GM23338 (cell line): Measurements from ENCODE around the gene CPAMD8. TPM values are rescaled to one million over a fixed set of nuclear protein-coding genes. Genes with fewer than 3 reads are reported as not detected.

Source experiments
- ATAC-seq: fragments of 200-7000 bp; cut with Tn5 transposase; 3 replicates; pipeline ENCODE4 v1.9.1; 2020
- DNase-seq: peaks from one replicate; pipeline ENCODE4 v3.0.0-alpha.2; 2015; ENCODE audit warnings: low spot score
- H2AFZ ChIP-seq: fragments of 200-600 bp; sonication (generic); 2 replicates; pipeline ENCODE4 v1.8.0; 2016; ENCODE audit warnings: antibody characterized with exemption, mild to moderate bottlenecking, moderate library complexity
- H3F3A ChIP-seq: fragments of 200-600 bp; sonication (generic); replicated peaks from 2 replicates; pipeline ENCODE4 v1.8.0; 2017; ENCODE audit warnings: antibody characterized with exemption, mixed run types, low read depth
- H3K27ac ChIP-seq: fragments of 200-600 bp; sonication (generic); 2 replicates; pipeline ENCODE4 v1.6.1; 2016; ENCODE audit warnings: low read depth
- H3K27me3 ChIP-seq: fragments of 200-600 bp; sonication (generic); 2 replicates; pipeline ENCODE4 v1.8.0; 2016; ENCODE audit warnings: mild to moderate bottlenecking, mixed run types, moderate library complexity; ENCODE audit not compliant: insufficient read depth
- H3K36me3 ChIP-seq: fragments of 200-600 bp; sonication (generic); 2 replicates; pipeline ENCODE4 v1.8.0; 2016; ENCODE audit warnings: mild to moderate bottlenecking; ENCODE audit not compliant: insufficient read depth
- H3K4me1 ChIP-seq: fragments of 200-600 bp; sonication (generic); 2 replicates; pipeline ENCODE4 v1.8.0; 2016; ENCODE audit warnings: mild to moderate bottlenecking, moderate library complexity; ENCODE audit not compliant: insufficient read depth
- H3K4me2 ChIP-seq: fragments of 200-600 bp; sonication (generic); 2 replicates; pipeline ENCODE4 v1.7.1; 2017; ENCODE audit warnings: mixed run types
- H3K4me3 ChIP-seq: fragments of 200-600 bp; sonication (generic); 2 replicates; pipeline ENCODE4 v1.6.1; 2016; ENCODE audit warnings: mixed run types
- H3K79me2 ChIP-seq: fragments of 200-600 bp; sonication (generic); replicated peaks from 2 replicates; pipeline ENCODE4 v1.8.0; 2017; ENCODE audit warnings: mild to moderate bottlenecking; ENCODE audit not compliant: insufficient read depth
- H3K9me2 ChIP-seq: fragments of 200-600 bp; sonication (generic); 2 replicates; pipeline ENCODE4 v1.8.0; 2017; ENCODE audit not compliant: insufficient read depth
- H4K20me1 ChIP-seq: fragments of 200-600 bp; sonication (generic); replicated peaks from 2 replicates; pipeline ENCODE4 v1.8.0; 2017; ENCODE audit warnings: mild to moderate bottlenecking; ENCODE audit not compliant: insufficient read depth
- H3K27ac Mint-ChIP-seq: 2 replicates; pipeline ENCODE4 v1.8.0; 2020; ENCODE audit warnings: inconsistent platforms, mild to moderate bottlenecking, moderate library complexity, mixed read lengths
- H3K27me3 Mint-ChIP-seq: 3 replicates; pipeline ENCODE4 v1.8.0; 2022; ENCODE audit warnings: low read depth, mild to moderate bottlenecking, moderate library complexity, mixed read lengths, inconsistent platforms; ENCODE audit not compliant: insufficient read depth, poor library complexity
- H3K36me3 Mint-ChIP-seq: 3 replicates; pipeline ENCODE4 v1.8.0; 2021; ENCODE audit warnings: low read depth, mild to moderate bottlenecking, inconsistent platforms, moderate library complexity, mixed read lengths
- H3K4me1 Mint-ChIP-seq: 3 replicates; pipeline ENCODE4 v1.8.0; 2020; ENCODE audit warnings: mild to moderate bottlenecking, inconsistent platforms, mixed read lengths
- H3K4me3 Mint-ChIP-seq: 3 replicates; pipeline ENCODE4 v1.8.0; 2021; ENCODE audit warnings: moderate library complexity, mild to moderate bottlenecking, inconsistent platforms, mixed read lengths
- H3K9me3 Mint-ChIP-seq: 3 replicates; pipeline ENCODE4 v1.8.0; 2020; ENCODE audit warnings: moderate library complexity, mild to moderate bottlenecking, inconsistent platforms, mixed read lengths
- CREB1 ChIP-seq: fragments of 250-450 bp; sonication (Bioruptor Pico); IDR thresholded peaks from 2 replicates; pipeline ENCODE4 v1.5.0; 2020; ENCODE audit warnings: low read depth, mild to moderate bottlenecking, moderate library complexity
- EZH2 ChIP-seq: fragments of 200-600 bp; sonication (generic); IDR thresholded peaks from one replicate; pipeline ENCODE4 v1.8.0; 2017; ENCODE audit warnings: antibody characterized with exemption, mild to moderate bottlenecking, low read depth; ENCODE audit not compliant: unreplicated experiment
- EZH2phosphoT487 ChIP-seq: fragments of 200-600 bp; sonication (generic); IDR thresholded peaks from one replicate; pipeline ENCODE4 v1.8.1; 2018; ENCODE audit warnings: antibody characterized with exemption; ENCODE audit not compliant: unreplicated experiment
- JUNB ChIP-seq: IDR thresholded peaks from one replicate; pipeline ENCODE4 v1.6.1; 2016; ENCODE audit warnings: antibody characterized with exemption; ENCODE audit not compliant: unreplicated experiment
- NANOG ChIP-seq: IDR thresholded peaks from 2 replicates; pipeline ENCODE4 v1.6.1; 2016; ENCODE audit warnings: antibody characterized with exemption, borderline replicate concordance
- POLR2AphosphoS5 ChIP-seq: IDR thresholded peaks from 2 replicates; pipeline ENCODE4 v1.6.1; 2016; ENCODE audit warnings: antibody characterized with exemption, low read depth
- STAT1 ChIP-seq: IDR thresholded peaks from one replicate; pipeline ENCODE4 v1.6.1; 2016; ENCODE audit warnings: antibody characterized with exemption; ENCODE audit not compliant: unreplicated experiment
- ZNF114 ChIP-seq: fragments of 250-450 bp; sonication (Bioruptor Pico); IDR thresholded peaks from 2 replicates; pipeline ENCODE4 v1.5.0; 2020; ENCODE audit warnings: mild to moderate bottlenecking, moderate library complexity
- ZNF331 ChIP-seq: fragments of 250-450 bp; sonication (Bioruptor Pico); IDR thresholded peaks from 2 replicates; pipeline ENCODE4 v1.5.0; 2020; ENCODE audit warnings: low read depth, mild to moderate bottlenecking, moderate library complexity
- polyA plus RNA-seq: library from polyadenylated mRNA; unstranded; fragments of >200 nt; fragmentation: Nextera tagmentation; extraction: Ambion mirVana; gene quantifications from 2 replicates; pipeline ENCODE4 v1.2.1, GENCODE V29; 2016
- total RNA-seq: library from RNA; depleted of rRNA; stranded (reverse); fragments of >200 nt; shearing (Covaris generic); gene quantifications from 2 replicates; pipeline ENCODE4 v1.2.3, GENCODE V29; 2014
- TF ChIP-seq, protein P1 (sequence below): IDR thresholded peaks from one replicate; pipeline ENCODE4 v1.6.1; 2018; ENCODE audit warnings: antibody characterized with exemption; ENCODE audit not compliant: unreplicated experiment
- TF ChIP-seq, protein P2 (sequence below), 2 experiments: fragments of 200-600 bp in 1 of 2; sonication (generic) in 1 of 2; conservative IDR thresholded peaks; 2 replicates each; pipeline versions ENCODE4 v1.5.1 to v1.6.1; 2016 to 2017; ENCODE audit warnings: antibody characterized with exemption in 2 of 2, low read depth in 2 of 2, mild to moderate bottlenecking in 2 of 2, moderate library complexity in 1 of 2
- TF ChIP-seq, protein P3 (sequence below): fragments of 250-450 bp; sonication (Bioruptor Pico); IDR thresholded peaks from 2 replicates; pipeline ENCODE4 v1.5.0; 2020; ENCODE audit warnings: mild to moderate bottlenecking, moderate library complexity
- TF ChIP-seq, protein P4 (sequence below): IDR thresholded peaks from 2 replicates; pipeline ENCODE4 v1.6.1; 2016; ENCODE audit warnings: antibody characterized with exemption

The CPAMD8 gene
- total and polyA plus RNA-seq, 2 experiments from 2014 or later, result 4.4 to 11.8 TPM

DNA sequence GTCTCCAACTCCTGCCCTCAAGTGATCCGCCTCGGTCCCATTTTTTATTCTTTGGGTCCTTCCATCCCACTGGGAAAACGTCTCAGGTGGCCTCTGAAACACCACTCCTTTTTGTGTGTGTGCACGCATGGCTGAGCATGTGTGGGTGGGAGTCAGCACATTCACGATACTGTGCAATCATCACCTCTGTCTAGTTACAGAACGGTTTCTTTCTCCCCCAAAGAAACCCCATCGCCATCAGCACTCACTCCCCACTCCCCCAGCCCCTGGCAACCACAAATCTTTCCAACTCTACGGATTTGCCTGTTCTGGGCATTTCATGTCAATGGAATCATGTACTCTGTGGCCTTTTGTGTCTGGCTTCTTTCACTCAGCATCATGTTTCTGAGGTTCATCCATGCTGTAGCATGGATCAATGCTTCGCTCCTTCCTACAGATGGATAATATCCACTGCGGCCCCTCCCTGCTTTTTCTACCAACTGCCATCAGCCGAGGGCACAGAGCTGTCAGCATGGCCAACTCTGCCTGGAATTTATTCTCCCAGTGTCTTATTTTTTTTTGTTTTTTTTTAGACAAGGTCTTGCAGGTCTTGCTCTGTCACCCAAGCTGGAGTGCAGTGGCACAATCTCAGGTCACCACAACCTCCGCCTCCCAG, 128.1 kb downstream of the CPAMD8 start:
- no peaks in the 10 kb centered on the region for H3K36me3 Mint-ChIP-seq
- peaks cover 5% of the 10 kb centered on the region; the same call in 1 of the 3 replicates for H3K4me1 Mint-ChIP-seq
- Histone ChIP-seq H4K20me1 (no peaks in the 10 kb centered on the region), H3K4me2 (peak overlapping the region; percentile 88; the same call in 1 of the 2 replicates), H2AFZ (no peak overlapping the region), H3K4me3 (peak overlapping the region; percentile 84; the same call in 1 of the 2 replicates), H3K4me1 (peaks cover 3% of the 10 kb centered on the region; the same call in 1 of the 2 replicates), H3K27me3 (peaks cover 16% of the 10 kb centered on the region), H3K27ac (no peak overlapping the region), H3F3A (no peaks in the 10 kb centered on the region), H3K9me2 (no peaks in the 10 kb centered on the region), H3K36me3 (no peaks in the 10 kb centered on the region), H3K79me2 (no peaks in the 10 kb centered on the region)
- DNase-seq (no peak), ATAC-seq (no peak)
- TF ChIP-seq EZH2 (no peak), STAT1 (no peak), CREB1 (CRISPR knock-in tag) (no peak), NANOG (no peak), EZH2phosphoT487 (no peak), ZNF331 (CRISPR knock-in tag) (no peak), POLR2AphosphoS5 (no peak), JUNB (no peak), ZNF114 (no peak)
- TF ChIP-seq, protein P1, sequence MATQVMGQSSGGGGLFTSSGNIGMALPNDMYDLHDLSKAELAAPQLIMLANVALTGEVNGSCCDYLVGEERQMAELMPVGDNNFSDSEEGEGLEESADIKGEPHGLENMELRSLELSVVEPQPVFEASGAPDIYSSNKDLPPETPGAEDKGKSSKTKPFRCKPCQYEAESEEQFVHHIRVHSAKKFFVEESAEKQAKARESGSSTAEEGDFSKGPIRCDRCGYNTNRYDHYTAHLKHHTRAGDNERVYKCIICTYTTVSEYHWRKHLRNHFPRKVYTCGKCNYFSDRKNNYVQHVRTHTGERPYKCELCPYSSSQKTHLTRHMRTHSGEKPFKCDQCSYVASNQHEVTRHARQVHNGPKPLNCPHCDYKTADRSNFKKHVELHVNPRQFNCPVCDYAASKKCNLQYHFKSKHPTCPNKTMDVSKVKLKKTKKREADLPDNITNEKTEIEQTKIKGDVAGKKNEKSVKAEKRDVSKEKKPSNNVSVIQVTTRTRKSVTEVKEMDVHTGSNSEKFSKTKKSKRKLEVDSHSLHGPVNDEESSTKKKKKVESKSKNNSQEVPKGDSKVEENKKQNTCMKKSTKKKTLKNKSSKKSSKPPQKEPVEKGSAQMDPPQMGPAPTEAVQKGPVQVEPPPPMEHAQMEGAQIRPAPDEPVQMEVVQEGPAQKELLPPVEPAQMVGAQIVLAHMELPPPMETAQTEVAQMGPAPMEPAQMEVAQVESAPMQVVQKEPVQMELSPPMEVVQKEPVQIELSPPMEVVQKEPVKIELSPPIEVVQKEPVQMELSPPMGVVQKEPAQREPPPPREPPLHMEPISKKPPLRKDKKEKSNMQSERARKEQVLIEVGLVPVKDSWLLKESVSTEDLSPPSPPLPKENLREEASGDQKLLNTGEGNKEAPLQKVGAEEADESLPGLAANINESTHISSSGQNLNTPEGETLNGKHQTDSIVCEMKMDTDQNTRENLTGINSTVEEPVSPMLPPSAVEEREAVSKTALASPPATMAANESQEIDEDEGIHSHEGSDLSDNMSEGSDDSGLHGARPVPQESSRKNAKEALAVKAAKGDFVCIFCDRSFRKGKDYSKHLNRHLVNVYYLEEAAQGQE, result no peak
- TF ChIP-seq, protein P2, sequence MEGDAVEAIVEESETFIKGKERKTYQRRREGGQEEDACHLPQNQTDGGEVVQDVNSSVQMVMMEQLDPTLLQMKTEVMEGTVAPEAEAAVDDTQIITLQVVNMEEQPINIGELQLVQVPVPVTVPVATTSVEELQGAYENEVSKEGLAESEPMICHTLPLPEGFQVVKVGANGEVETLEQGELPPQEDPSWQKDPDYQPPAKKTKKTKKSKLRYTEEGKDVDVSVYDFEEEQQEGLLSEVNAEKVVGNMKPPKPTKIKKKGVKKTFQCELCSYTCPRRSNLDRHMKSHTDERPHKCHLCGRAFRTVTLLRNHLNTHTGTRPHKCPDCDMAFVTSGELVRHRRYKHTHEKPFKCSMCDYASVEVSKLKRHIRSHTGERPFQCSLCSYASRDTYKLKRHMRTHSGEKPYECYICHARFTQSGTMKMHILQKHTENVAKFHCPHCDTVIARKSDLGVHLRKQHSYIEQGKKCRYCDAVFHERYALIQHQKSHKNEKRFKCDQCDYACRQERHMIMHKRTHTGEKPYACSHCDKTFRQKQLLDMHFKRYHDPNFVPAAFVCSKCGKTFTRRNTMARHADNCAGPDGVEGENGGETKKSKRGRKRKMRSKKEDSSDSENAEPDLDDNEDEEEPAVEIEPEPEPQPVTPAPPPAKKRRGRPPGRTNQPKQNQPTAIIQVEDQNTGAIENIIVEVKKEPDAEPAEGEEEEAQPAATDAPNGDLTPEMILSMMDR (conservative IDR thresholded peaks at IDR 0.05; ENCODE audit: low read depth in 2 of 2), result no peak
- TF ChIP-seq, protein P3, sequence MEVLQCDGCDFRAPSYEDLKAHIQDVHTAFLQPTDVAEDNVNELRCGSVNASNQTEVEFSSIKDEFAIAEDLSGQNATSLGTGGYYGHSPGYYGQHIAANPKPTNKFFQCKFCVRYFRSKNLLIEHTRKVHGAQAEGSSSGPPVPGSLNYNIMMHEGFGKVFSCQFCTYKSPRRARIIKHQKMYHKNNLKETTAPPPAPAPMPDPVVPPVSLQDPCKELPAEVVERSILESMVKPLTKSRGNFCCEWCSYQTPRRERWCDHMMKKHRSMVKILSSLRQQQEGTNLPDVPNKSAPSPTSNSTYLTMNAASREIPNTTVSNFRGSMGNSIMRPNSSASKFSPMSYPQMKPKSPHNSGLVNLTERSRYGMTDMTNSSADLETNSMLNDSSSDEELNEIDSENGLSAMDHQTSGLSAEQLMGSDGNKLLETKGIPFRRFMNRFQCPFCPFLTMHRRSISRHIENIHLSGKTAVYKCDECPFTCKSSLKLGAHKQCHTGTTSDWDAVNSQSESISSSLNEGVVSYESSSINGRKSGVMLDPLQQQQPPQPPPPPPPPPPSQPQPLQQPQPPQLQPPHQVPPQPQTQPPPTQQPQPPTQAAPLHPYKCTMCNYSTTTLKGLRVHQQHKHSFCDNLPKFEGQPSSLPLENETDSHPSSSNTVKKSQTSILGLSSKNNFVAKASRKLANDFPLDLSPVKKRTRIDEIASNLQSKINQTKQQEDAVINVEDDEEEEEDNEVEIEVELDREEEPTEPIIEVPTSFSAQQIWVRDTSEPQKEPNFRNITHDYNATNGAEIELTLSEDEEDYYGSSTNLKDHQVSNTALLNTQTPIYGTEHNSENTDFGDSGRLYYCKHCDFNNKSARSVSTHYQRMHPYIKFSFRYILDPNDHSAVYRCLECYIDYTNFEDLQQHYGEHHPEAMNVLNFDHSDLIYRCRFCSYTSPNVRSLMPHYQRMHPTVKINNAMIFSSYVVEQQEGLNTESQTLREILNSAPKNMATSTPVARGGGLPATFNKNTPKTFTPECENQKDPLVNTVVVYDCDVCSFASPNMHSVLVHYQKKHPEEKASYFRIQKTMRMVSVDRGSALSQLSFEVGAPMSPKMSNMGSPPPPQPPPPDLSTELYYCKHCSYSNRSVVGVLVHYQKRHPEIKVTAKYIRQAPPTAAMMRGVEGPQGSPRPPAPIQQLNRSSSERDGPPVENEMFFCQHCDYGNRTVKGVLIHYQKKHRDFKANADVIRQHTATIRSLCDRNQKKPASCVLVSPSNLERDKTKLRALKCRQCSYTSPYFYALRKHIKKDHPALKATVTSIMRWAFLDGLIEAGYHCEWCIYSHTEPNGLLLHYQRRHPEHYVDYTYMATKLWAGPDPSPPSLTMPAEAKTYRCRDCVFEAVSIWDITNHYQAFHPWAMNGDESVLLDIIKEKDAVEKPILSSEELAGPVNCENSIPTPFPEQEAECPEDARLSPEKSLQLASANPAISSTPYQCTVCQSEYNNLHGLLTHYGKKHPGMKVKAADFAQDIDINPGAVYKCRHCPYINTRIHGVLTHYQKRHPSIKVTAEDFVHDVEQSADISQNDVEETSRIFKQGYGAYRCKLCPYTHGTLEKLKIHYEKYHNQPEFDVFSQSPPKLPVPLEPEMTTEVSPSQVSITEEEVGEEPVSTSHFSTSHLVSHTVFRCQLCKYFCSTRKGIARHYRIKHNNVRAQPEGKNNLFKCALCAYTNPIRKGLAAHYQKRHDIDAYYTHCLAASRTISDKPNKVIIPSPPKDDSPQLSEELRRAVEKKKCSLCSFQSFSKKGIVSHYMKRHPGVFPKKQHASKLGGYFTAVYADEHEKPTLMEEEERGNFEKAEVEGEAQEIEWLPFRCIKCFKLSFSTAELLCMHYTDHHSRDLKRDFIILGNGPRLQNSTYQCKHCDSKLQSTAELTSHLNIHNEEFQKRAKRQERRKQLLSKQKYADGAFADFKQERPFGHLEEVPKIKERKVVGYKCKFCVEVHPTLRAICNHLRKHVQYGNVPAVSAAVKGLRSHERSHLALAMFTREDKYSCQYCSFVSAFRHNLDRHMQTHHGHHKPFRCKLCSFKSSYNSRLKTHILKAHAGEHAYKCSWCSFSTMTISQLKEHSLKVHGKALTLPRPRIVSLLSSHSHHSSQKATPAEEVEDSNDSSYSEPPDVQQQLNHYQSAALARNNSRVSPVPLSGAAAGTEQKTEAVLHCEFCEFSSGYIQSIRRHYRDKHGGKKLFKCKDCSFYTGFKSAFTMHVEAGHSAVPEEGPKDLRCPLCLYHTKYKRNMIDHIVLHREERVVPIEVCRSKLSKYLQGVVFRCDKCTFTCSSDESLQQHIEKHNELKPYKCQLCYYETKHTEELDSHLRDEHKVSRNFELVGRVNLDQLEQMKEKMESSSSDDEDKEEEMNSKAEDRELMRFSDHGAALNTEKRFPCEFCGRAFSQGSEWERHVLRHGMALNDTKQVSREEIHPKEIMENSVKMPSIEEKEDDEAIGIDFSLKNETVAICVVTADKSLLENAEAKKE, result no peak
- TF ChIP-seq, protein P4, sequence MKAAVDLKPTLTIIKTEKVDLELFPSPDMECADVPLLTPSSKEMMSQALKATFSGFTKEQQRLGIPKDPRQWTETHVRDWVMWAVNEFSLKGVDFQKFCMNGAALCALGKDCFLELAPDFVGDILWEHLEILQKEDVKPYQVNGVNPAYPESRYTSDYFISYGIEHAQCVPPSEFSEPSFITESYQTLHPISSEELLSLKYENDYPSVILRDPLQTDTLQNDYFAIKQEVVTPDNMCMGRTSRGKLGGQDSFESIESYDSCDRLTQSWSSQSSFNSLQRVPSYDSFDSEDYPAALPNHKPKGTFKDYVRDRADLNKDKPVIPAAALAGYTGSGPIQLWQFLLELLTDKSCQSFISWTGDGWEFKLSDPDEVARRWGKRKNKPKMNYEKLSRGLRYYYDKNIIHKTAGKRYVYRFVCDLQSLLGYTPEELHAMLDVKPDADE, result no peak
- no peak overlapping the region for H3K27ac Mint-ChIP-seq
- no peaks in the 10 kb centered on the region; the same call in 2 of the 3 replicates for H3K9me3 Mint-ChIP-seq
- H3K27me3 Mint-ChIP-seq, result peaks cover 25% of the 10 kb centered on the region
- peak overlapping the region; percentile 78 for H3K4me3 Mint-ChIP-seq
